Naive B cell (primary cell): ENCODE measurements around the gene ZNF474. TPM values are rescaled to one million over a fixed set of nuclear protein-coding genes. Genes with fewer than 3 reads are reported as not detected.

Experiments
- polyA plus RNA-seq, 6 donors: library from polyadenylated mRNA; unstranded; fragments of 300-500 nt; fragmentation: Illumina TruSeq; gene quantifications; one replicate each; pipeline ENCODE4 v1.2.3, GENCODE V29; 2021; ENCODE audit warnings: low read depth in 6 of 6

The ZNF474 gene
- polyA plus RNA-seq, 6 donors from 2014 or later = 0.23 TPM; not detected in 5

Other genes starting within 250 kb of the ZNF474 start
- gene SRFBP1, start 167.6 kb upstream of the ZNF474 start, polyA plus RNA-seq = 10 to 100 TPM in 5 of 6 donors, 1 to 10 TPM in 1; 8.3 to 18.0 (median 14.3) TPM
- under 1 TPM in 2 of 6 donors, not detected in 4; 0.17 to 0.36 TPM for gene LOX, start 51.3 kb upstream of the ZNF474 start, polyA plus RNA-seq
- gene SNCAIP, start 182.7 kb downstream of the ZNF474 start, polyA plus RNA-seq = not detected